Loucy (cell line): Measurements from ENCODE around the gene PYGB.

Experiments used
- H2AFZ ChIP-seq: fragments of 200-600 bp; sonication (generic); 2 replicates; pipeline ENCODE4 v1.6.0; 2016; ENCODE audit warnings: antibody characterized with exemption, mild to moderate bottlenecking, low read length, moderate library complexity
- H3F3A ChIP-seq: fragments of 200-600 bp; 2 replicates; pipeline ENCODE4 v1.6.0; 2016; ENCODE audit warnings: antibody characterized with exemption, low read depth, mild to moderate bottlenecking
- H3K27me3 ChIP-seq: fragments of 200-600 bp; sonication (generic); 2 replicates; pipeline ENCODE4 v1.6.1; 2014; ENCODE audit warnings: low read length, mild to moderate bottlenecking; ENCODE audit not compliant: insufficient read depth, poor library complexity, severe bottlenecking
- H3K36me3 ChIP-seq: fragments of 200-600 bp; sonication (generic); 2 replicates; pipeline ENCODE4 v1.6.1; 2016; ENCODE audit warnings: low read length; ENCODE audit not compliant: insufficient read depth
- H3K4me1 ChIP-seq: fragments of 200-600 bp; sonication (generic); 2 replicates; pipeline ENCODE4 v1.5.1; 2014; ENCODE audit warnings: low read length, mild to moderate bottlenecking; ENCODE audit not compliant: insufficient read depth, poor library complexity, severe bottlenecking
- H3K4me2 ChIP-seq: fragments of 200-600 bp; sonication (generic); 2 replicates; pipeline ENCODE4 v1.6.0; 2014; ENCODE audit warnings: antibody characterized with exemption, low read length, low read depth, mild to moderate bottlenecking; ENCODE audit not compliant: poor library complexity, severe bottlenecking
- H3K4me3 ChIP-seq: fragments of 200-600 bp; sonication (generic); 2 replicates; pipeline ENCODE4 v1.5.1; 2014; ENCODE audit warnings: low read length, mild to moderate bottlenecking, mixed read lengths; ENCODE audit not compliant: poor library complexity, severe bottlenecking
- H3K79me2 ChIP-seq: fragments of 200-600 bp; sonication (generic); 2 replicates; pipeline ENCODE4 v1.6.1; 2014; ENCODE audit warnings: low read length; ENCODE audit not compliant: insufficient read depth
- H3K9ac ChIP-seq: fragments of 200-600 bp; sonication (generic); 2 replicates; pipeline ENCODE4 v1.6.0; 2014; ENCODE audit warnings: mild to moderate bottlenecking, low read depth, low read length, moderate library complexity; ENCODE audit not compliant: poor library complexity, severe bottlenecking
- H3K9me2 ChIP-seq: fragments of 200-600 bp; sonication (generic); replicated peaks from 2 replicates; pipeline ENCODE4 v1.6.1; 2016; ENCODE audit warnings: low read depth, low read length, mixed read lengths
- H3K9me3 ChIP-seq: fragments of 200-600 bp; sonication (generic); 2 replicates; pipeline ENCODE4 v1.6.1; 2014; ENCODE audit warnings: mild to moderate bottlenecking, antibody characterized with exemption, low read length, low read depth; ENCODE audit not compliant: insufficient read depth
- H4K20me1 ChIP-seq: fragments of 200-600 bp; sonication (generic); 2 replicates; pipeline ENCODE4 v1.6.0; 2014; ENCODE audit warnings: antibody characterized with exemption, low read length, mild to moderate bottlenecking; ENCODE audit not compliant: insufficient read depth, poor library complexity, severe bottlenecking
- EZH2phosphoT487 ChIP-seq: fragments of 200-600 bp; IDR thresholded peaks from 2 replicates; pipeline ENCODE4 v1.6.1; 2018; ENCODE audit warnings: antibody characterized with exemption, mild to moderate bottlenecking, moderate library complexity, borderline replicate concordance
- TF ChIP-seq, protein P1 (sequence below): fragments of 200-600 bp; sonication (generic); conservative IDR thresholded peaks from 2 replicates; pipeline ENCODE4 v1.5.1; 2014; ENCODE audit warnings: mild to moderate bottlenecking, antibody characterized with exemption, low read length

The PYGB gene

DNA sequence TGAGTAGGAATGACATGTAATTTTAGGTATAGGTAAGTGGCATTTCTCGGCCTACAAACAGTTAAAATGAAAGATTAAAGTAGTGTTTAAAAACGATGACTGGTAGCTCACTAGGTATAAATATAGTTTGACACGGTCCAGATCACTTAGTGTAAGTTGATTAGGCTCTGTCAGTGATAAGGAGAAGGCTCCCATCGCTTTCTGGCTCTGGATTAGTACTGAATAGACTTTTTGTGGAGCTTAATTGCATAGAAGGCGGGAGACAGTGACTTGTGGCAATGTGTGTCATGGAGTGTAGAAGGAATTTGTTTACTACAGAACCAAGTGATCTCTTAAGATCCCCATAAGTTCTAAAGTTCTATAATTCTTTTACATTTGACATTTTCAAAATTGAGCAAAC is 6.7 kb downstream of the PYGB start:
- H3K4me1 ChIP-seq, result peaks cover 64% of the 10 kb centered on the region
- no peaks in the 10 kb centered on the region for H3K9me2 ChIP-seq
- no peak overlapping the region for H3K9ac ChIP-seq
- no peaks in the 10 kb centered on the region for H3K27me3 ChIP-seq
- TF ChIP-seq EZH2phosphoT487, result no peak
- TF ChIP-seq, protein P1, sequence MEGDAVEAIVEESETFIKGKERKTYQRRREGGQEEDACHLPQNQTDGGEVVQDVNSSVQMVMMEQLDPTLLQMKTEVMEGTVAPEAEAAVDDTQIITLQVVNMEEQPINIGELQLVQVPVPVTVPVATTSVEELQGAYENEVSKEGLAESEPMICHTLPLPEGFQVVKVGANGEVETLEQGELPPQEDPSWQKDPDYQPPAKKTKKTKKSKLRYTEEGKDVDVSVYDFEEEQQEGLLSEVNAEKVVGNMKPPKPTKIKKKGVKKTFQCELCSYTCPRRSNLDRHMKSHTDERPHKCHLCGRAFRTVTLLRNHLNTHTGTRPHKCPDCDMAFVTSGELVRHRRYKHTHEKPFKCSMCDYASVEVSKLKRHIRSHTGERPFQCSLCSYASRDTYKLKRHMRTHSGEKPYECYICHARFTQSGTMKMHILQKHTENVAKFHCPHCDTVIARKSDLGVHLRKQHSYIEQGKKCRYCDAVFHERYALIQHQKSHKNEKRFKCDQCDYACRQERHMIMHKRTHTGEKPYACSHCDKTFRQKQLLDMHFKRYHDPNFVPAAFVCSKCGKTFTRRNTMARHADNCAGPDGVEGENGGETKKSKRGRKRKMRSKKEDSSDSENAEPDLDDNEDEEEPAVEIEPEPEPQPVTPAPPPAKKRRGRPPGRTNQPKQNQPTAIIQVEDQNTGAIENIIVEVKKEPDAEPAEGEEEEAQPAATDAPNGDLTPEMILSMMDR, result no peak
- no peak overlapping the region for H3K4me3 ChIP-seq
- H3K79me2 ChIP-seq, result peaks cover 78% of the 10 kb centered on the region
- no peaks in the 10 kb centered on the region for H3K9me3 ChIP-seq
- H4K20me1 ChIP-seq, result peaks cover 35% of the 10 kb centered on the region
- H3K4me2 ChIP-seq, result no peak overlapping the region
- H3F3A ChIP-seq, result no peaks in the 10 kb centered on the region
- peaks cover 5% of the 10 kb centered on the region; the same call in 1 of the 2 replicates for H3K36me3 ChIP-seq
- no peak overlapping the region for H2AFZ ChIP-seq

DNA sequence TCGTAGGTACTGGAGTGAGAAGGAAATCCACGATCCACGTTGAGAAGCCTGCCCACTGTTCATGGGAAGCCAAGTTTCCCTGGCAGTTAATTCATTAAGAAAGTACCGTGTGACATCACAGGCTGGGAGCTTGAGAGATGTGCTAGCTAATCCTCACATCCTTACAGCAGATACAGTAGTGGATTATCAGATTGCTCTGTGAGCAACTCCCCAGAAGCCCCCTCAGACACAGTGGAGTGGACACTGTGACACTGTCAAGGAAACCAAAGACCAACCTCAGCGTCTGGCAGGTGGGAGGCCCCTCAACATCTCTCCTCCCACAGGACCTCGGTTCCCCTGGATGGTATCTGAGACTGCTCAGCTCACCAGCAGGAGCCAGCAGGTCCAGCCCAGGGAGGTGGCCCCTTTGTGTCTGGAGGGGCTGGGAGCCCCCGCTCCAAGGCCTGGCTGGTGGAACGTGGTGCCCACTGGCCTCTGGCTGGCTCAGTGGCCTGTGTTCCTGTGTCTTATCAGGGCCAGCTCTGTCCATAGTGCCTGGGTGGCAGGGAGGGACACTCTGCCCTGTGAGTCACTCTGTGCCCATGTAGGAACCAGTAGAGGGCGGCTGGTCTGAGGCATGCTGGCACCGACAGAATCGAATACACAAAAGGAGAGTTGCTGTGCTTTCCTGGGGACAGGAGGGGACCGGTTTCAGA is 7.2 kb downstream of the PYGB start:
- H3K9me3 ChIP-seq, result no peaks in the 10 kb centered on the region
- peaks cover 33% of the 10 kb centered on the region for H4K20me1 ChIP-seq
- H3K4me1 ChIP-seq, result peaks cover 61% of the 10 kb centered on the region
- H3K4me2 ChIP-seq, result no peak overlapping the region
- no peak overlapping the region for H2AFZ ChIP-seq
- no peaks in the 10 kb centered on the region for H3F3A ChIP-seq
- H3K79me2 ChIP-seq, result peaks cover 73% of the 10 kb centered on the region
- H3K9me2 ChIP-seq, result no peaks in the 10 kb centered on the region
- H3K36me3 ChIP-seq, result peaks cover 11% of the 10 kb centered on the region; the same call in 1 of the 2 replicates
- TF ChIP-seq, protein P1, result no peak
- TF ChIP-seq EZH2phosphoT487, result no peak
- H3K4me3 ChIP-seq, result no peak overlapping the region
- H3K9ac ChIP-seq, result no peak overlapping the region
- no peaks in the 10 kb centered on the region for H3K27me3 ChIP-seq

- no peaks in the 10 kb centered on the region for H3F3A ChIP-seq
- no peak for TF ChIP-seq EZH2phosphoT487
- TF ChIP-seq, protein P1, result no peak
- no peak overlapping the region for H3K9ac ChIP-seq
- H3K4me3 ChIP-seq, result no peak overlapping the region
- no peaks in the 10 kb centered on the region for H3K9me2 ChIP-seq
- H3K9me3 ChIP-seq, result no peaks in the 10 kb centered on the region
- peaks cover 21% of the 10 kb centered on the region for H4K20me1 ChIP-seq
- H3K79me2 ChIP-seq, result peaks cover 61% of the 10 kb centered on the region
- H3K36me3 ChIP-seq, result peaks cover 18% of the 10 kb centered on the region; the same call in 1 of the 2 replicates
- peaks cover 49% of the 10 kb centered on the region for H3K4me1 ChIP-seq
- H3K4me2 ChIP-seq, result no peak overlapping the region
- no peaks in the 10 kb centered on the region for H3K27me3 ChIP-seq
- no peak overlapping the region for H2AFZ ChIP-seq
Observed at GRCh38 chr20:25256226-25256859, 8.5 kb downstream of the PYGB start.
